Uterus (tissue), 4 donors: ENCODE results near the gene DTD1. TPM values are rescaled to one million over a fixed set of nuclear protein-coding genes. Genes with fewer than 3 reads are reported as not detected.

Experiments used
- DNase-seq, 2 donors: peaks; one replicate each; pipeline ENCODE4 v3.0.0-alpha.2; 2019 to 2020
- H3K27ac ChIP-seq, 2 donors: fragments of 200-600 bp; sonication (generic); 1 replicate in 1 of 2; 2 replicates in 1 of 2; pipeline ENCODE4 v1.5.1; 2016 to 2018
- H3K27me3 ChIP-seq, 2 donors: fragments of 200-600 bp; sonication (generic); one replicate each; pipeline ENCODE4 v1.5.1; 2018 to 2019; ENCODE audit warnings: control low read depth in 1 of 2
- H3K36me3 ChIP-seq, 2 donors: fragments of 200-600 bp; sonication (generic); one replicate each; pipeline ENCODE4 v1.5.1; 2019; ENCODE audit warnings: control low read depth in 1 of 2
- H3K4me1 ChIP-seq, 2 donors: fragments of 200-600 bp; sonication (generic); one replicate each; pipeline ENCODE4 v1.5.1; 2018 to 2019; ENCODE audit warnings: control low read depth in 1 of 2
- H3K4me3 ChIP-seq, 2 donors: fragments of 200-600 bp; sonication (generic); 1 replicate in 1 of 2; 2 replicates in 1 of 2; pipeline ENCODE4 v1.5.1; 2018 to 2019; ENCODE audit warnings: mild to moderate bottlenecking in 1 of 2
- H3K9me3 ChIP-seq, 2 donors: fragments of 200-600 bp; sonication (generic); one replicate each; pipeline ENCODE4 v1.5.1; 2019; ENCODE audit warnings: control low read depth in 1 of 2
- POLR2A ChIP-seq, 2 donors: fragments of 450-650 bp; IDR thresholded peaks; one replicate each; pipeline ENCODE4 v1.6.1; 2016; ENCODE audit warnings: antibody characterized with exemption in 2 of 2, mild to moderate bottlenecking in 1 of 2, moderate library complexity in 1 of 2
- intact Hi-C: fragments of 100-400 bp; cut with DNase I; formaldehyde crosslinking; loops from one replicate; pipeline ENCODE4 v1.15.1; 2023; ENCODE audit warnings: low total_unique reads
- total RNA-seq, 4 donors: library from RNA; depleted of rRNA in 3 of 4; stranded (reverse); fragments of >200 nt in 3 of 4; gene quantifications; one replicate each; pipeline versions ENCODE4 v1.1.0 to v1.2.4, GENCODE V29; 2014 to 2023
- TF ChIP-seq, protein P1 (sequence below), 4 experiments: fragments of 200-600 bp in 2 of 4; fragments of 450-650 bp in 2 of 4; sonication (generic) in 2 of 4; IDR thresholded peaks; one replicate each; pipeline ENCODE4 v1.5.1; 2016 to 2019; ENCODE audit warnings: antibody characterized with exemption in 4 of 4, mild to moderate bottlenecking in 2 of 4, moderate library complexity in 1 of 4
- donor health status: DM: yes; HTN: yes; CAD: no.

Gene DTD1
- total RNA-seq, 4 donors from 2014 or later: 23.4 to 38.3 (median 30.7) TPM

DNA sequence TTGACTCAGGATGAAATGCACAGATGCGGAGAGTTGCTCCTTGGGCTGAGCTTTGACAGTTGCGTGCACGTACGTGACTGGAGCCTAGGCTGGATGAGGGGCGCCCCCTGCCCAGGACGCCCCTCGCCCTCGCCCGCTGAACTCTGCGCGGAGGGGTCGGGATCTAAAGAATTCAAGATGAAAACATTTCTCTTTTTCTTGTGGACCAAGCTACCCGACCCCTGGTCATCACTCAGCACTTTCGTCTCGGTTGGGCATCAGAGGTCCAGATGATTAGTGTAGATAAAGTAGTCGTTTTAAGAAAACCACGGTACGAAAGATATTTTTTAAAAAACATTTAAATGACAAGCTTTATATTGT, 700 bp downstream of the DTD1 start:
- DNase-seq: peak in 1 of 2 donors; percentile 17
- TF ChIP-seq POLR2A (IDR thresholded peaks at IDR 0.05): no peak
- TF ChIP-seq, protein P1, sequence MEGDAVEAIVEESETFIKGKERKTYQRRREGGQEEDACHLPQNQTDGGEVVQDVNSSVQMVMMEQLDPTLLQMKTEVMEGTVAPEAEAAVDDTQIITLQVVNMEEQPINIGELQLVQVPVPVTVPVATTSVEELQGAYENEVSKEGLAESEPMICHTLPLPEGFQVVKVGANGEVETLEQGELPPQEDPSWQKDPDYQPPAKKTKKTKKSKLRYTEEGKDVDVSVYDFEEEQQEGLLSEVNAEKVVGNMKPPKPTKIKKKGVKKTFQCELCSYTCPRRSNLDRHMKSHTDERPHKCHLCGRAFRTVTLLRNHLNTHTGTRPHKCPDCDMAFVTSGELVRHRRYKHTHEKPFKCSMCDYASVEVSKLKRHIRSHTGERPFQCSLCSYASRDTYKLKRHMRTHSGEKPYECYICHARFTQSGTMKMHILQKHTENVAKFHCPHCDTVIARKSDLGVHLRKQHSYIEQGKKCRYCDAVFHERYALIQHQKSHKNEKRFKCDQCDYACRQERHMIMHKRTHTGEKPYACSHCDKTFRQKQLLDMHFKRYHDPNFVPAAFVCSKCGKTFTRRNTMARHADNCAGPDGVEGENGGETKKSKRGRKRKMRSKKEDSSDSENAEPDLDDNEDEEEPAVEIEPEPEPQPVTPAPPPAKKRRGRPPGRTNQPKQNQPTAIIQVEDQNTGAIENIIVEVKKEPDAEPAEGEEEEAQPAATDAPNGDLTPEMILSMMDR (IDR thresholded peaks at IDR 0.05): no peak
- intact Hi-C loops: no loop called here
- Histone ChIP-seq H3K27me3 (no peaks in the 10 kb centered on the region), H3K9me3 (no peaks in the 10 kb centered on the region), H3K4me3 (peak overlapping the region; percentile 39 to 91), H3K36me3 (no peaks in the 10 kb centered on the region), H3K4me1 (peaks cover 0 to 5% of the 10 kb centered on the region in 2 donors), H3K27ac (peak overlapping the region; percentile 73 to 89)

DNA sequence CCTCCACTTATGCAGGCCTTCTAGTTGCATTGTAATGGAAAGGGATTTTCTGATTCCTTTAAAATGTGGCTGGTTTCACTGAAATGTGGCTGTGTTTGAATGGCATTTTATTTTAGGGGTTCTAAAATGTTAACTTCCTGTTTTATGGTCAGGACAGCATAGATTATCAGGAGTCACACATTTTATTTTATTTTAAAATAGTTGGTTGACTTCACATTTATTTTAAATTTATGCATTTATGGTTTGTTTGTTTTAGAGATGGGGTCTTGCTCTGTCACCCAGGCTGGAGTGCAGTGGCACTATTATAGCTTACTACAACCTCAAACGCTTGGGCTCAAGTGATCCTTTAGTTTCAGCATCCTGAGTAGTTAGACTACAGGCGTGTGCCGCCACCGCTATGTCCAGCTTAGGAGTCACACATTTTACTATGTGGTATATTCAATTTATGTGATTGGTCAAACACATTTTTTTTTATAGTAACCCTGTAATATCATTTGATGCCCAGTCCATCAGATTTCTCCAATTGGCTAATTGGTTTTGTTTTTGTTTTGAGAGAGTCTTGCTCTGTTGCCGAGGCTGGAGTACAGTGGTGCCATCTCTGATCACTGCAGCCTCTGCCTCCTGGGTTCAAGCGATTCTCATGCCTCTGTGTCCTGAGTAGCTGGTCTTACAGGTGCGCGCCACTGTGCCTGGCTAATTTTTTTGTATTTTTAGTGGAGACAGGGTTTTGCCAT, 2.3 kb downstream of the DTD1 start:
- intact Hi-C loops: no loop called here
- no peaks in the 10 kb centered on the region for H3K36me3 ChIP-seq
- no peak overlapping the region for H3K4me3 ChIP-seq
- H3K27me3 ChIP-seq: no peaks in the 10 kb centered on the region
- no peak for DNase-seq
- TF ChIP-seq POLR2A (IDR thresholded peaks at IDR 0.05): no peak
- TF ChIP-seq, protein P1 (IDR thresholded peaks at IDR 0.05): no peak
- peak overlapping the region in 1 of 2 donors; percentile 89 for H3K27ac ChIP-seq
- no peaks in the 10 kb centered on the region for H3K9me3 ChIP-seq
- H3K4me1 ChIP-seq: peaks cover 0 to 5% of the 10 kb centered on the region in 2 donors

DNA sequence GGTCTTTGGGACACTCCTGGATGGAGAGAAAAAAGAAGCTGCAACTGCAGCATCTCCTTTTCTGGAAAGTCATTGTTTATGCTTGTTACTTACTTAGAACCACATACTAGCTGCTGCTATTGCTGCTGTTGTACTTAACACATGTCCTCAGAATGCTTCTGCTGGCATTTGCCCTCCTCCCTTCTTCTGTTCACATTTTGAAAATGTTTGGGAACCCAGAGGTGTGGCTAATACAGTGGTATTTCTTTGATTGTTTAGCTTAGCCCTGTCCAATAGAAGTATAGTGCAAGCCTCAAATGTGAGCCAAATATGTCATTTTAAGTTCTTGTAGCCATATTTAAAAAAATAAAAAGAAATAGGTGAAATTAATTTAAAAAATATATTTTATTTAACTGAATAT, 8.4 kb downstream of the DTD1 start:
- Histone ChIP-seq H3K4me3 (no peak overlapping the region), H3K27me3 (no peaks in the 10 kb centered on the region), H3K36me3 (no peaks in the 10 kb centered on the region), H3K27ac (no peak overlapping the region), H3K9me3 (no peaks in the 10 kb centered on the region), H3K4me1 (no peaks in the 10 kb centered on the region)
- intact Hi-C loops: no loop called here
- no peak for DNase-seq
- TF ChIP-seq, protein P1 (IDR thresholded peaks at IDR 0.05): no peak
- no peak for TF ChIP-seq POLR2A (IDR thresholded peaks at IDR 0.05)

DNA sequence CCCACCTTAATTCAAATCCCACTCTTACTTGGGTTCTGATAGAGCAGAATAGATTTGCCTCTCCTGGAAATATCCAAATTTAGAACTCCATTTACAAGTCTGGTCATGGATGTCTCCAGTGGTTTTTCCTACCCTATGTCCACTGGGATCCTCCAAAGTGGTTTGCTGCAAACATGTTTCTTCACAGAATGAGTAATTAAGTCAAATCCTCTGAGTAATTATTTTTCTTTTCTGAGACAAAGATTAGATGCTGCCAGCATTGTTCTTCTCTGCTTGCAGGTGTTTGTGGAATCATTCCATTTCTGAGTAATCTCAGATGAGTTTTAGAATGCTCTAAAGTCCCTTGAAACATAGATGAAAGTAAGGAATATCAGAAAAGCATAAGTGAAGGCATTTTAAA, 21.9 kb downstream of the DTD1 start:
- H3K36me3 ChIP-seq: no peaks in the 10 kb centered on the region
- no peak overlapping the region for H3K27ac ChIP-seq
- H3K4me3 ChIP-seq: no peak overlapping the region
- intact Hi-C loops: no loop called here
- no peak for TF ChIP-seq POLR2A (IDR thresholded peaks at IDR 0.05)
- TF ChIP-seq, protein P1 (IDR thresholded peaks at IDR 0.05): no peak
- no peaks in the 10 kb centered on the region for H3K27me3 ChIP-seq
- H3K4me1 ChIP-seq: no peaks in the 10 kb centered on the region
- no peaks in the 10 kb centered on the region for H3K9me3 ChIP-seq
- DNase-seq: no peak

DNA sequence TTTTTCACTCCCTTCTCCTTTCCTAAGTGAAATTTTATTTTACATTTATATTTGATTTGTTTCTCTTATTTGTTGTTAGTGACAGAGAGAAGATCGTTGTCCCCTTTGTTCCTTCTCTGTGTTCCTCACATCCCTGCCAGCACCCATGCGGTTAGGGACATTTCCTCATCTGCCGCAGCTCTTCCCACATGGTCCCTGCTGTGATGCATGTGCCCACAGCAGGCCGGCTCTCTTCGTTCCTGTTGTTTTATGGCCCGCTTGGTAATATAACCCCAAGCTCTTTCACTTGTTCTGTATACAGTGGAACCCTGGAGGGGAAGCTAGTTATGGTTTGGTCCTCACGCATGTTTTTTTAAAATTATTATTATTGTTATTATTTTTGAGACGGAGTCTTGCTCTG, 23.6 kb downstream of the DTD1 start:
- Histone ChIP-seq H3K27me3 (no peaks in the 10 kb centered on the region), H3K4me3 (no peak overlapping the region), H3K4me1 (no peaks in the 10 kb centered on the region), H3K9me3 (no peaks in the 10 kb centered on the region), H3K27ac (no peak overlapping the region), H3K36me3 (no peaks in the 10 kb centered on the region)
- no peak for TF ChIP-seq POLR2A (IDR thresholded peaks at IDR 0.05)
- TF ChIP-seq, protein P1 (IDR thresholded peaks at IDR 0.05): no peak
- intact Hi-C loops: no loop called here
- no peak for DNase-seq
